ENCODE data around the gene NOTO.
A peak's percentile ranks its signal among the peaks of the same experiment; 100 is the strongest.
"Not testable (repeated sequence)": the region's sequence is repeated elsewhere in the genome, so short reads cannot be mapped to it uniquely, and the experiment has no call there.

Gene NOTO

GRCh38 chr2:73202156-73203054 lies at the start of gene NOTO:
Gene NOTO, plus strand, starts transcription at chr2:73202574. Its CDS starts 93 bp downstream, at chr2:73202667.
- DNase-seq (ENCODE audit: low read depth in 2 of 2), result no peak

- no peak for DNase-seq (ENCODE audit: low read depth in 2 of 2)
Observed at GRCh38 chr2:73156539-73157124, 45.7 kb upstream of the NOTO start.

DNA sequence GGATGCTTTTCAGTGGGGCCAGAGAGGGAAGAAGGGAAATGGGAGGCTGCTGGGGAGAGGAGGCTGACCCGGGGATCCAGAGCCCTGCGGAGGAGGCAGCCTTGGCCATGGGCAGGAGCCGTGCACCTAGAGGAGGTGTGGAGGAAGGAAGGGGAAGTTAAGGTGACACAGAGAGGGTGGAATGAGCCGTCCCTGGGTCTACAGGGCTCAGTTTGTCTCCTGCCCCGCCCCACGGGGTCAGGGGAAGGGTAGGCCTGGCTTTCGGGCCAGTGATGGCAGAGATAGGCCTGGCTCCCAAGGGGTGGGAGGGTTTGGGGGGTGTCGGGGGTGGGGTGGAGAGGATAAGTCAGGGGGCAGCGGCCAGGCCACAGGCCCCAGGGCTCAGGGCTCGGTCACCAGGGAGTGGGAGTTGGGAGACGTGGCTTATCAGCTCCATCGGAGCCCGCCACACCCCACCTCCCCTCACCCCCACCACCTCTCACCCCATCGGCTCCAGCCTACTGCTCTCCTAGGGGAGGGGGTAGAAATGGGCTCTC lies 39.5 kb upstream of the NOTO start:
- no peak for DNase-seq (ENCODE audit: low read depth in 2 of 2)

- peak in 1 of 2 donors; percentile 44 for DNase-seq (ENCODE audit: low read depth in 2 of 2)
Observed at GRCh38 chr2:73163483-73164367, 38.6 kb upstream of the NOTO start.

DNA sequence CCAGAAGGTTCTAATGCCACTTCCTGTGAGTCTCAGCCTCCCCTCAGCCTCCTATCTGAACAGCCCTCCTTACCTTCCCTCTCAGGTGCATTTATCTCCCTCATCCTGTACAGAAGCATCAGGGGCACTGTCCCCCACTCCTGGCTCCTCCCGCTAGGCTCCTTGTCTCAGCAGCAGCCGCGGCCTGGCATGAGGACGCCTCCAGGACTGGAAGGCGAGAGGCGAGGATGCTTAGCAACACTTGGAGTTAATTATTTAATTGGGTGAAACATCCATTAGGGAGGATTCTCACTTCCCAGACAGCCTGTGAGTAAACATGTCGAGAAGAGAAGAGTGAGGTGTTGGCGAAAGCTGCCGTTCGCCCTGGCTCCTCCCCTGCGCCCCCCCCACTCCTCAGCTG lies 36.4 kb upstream of the NOTO start:
- DNase-seq (ENCODE audit: low read depth in 2 of 2), result not testable (repeated sequence)

DNA sequence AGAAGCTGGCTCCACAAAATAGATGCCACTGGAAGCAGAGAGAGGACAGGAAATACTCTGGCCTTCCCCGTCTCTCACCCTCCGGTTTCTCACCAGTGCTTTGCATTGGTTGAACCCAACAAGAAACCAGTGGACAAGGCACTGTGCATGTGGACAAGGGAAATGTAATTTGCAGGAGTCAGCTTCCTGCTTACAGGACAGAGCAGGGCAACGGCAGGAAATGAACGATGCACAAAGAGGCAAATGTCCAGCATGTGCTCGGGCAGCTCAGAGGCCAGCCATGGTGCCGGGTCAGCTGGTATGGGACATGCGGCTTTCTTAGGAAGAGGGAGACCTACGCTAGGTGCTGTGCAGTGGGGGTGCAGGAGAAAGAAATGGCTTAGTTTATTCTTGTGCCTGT lies 35.6 kb upstream of the NOTO start:
- not testable (repeated sequence) for DNase-seq (ENCODE audit: low read depth in 2 of 2)

DNA sequence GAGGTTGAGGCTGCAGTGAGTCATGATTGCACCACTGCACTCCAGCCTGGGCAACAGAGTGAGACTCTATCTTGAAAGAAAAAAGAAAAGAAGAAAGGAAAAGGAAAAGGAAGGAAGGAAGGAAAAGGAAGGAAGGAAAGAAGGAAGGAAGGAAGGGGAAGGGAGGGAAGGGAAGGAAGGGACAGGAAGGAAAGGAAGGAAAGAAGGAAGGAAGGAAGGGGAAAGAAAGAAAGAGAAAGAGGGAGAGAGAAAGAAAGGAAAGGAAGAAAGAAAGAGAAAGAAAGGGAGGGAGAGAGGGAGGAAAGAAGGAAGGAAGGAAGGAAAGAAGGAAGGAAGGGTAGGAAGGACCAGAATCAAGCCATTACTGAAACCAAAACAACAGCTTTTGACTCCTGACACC lies 34.0 kb upstream of the NOTO start:
- DNase-seq (ENCODE audit: low read depth in 2 of 2), result not testable (repeated sequence)

GRCh38 chr2:73170341-73170740 lies 32.0 kb upstream of the NOTO start:
- not testable (repeated sequence) for DNase-seq (ENCODE audit: low read depth in 2 of 2)

DNA sequence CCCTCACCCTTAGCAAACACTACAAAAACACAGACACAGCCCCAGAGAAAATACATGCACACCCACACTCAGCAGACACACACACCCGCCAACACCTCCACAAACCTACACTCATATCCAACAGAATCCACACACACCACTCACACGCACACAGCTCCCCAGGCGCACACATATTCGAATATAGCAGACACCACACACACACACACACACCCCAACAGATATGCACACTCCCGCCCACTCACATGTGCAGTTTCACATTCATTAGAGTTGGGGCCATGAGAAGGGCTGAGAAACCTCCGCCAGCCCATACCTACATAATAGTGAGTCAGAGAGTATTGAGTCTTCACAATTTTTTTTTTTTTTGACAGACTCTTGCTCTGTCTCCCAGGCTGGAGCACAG lies 29.4 kb upstream of the NOTO start:
- no peak for DNase-seq (ENCODE audit: low read depth in 2 of 2)

- no peak for DNase-seq (ENCODE audit: low read depth in 2 of 2)
Observed at GRCh38 chr2:73173781-73174180, 28.6 kb upstream of the NOTO start.

DNA sequence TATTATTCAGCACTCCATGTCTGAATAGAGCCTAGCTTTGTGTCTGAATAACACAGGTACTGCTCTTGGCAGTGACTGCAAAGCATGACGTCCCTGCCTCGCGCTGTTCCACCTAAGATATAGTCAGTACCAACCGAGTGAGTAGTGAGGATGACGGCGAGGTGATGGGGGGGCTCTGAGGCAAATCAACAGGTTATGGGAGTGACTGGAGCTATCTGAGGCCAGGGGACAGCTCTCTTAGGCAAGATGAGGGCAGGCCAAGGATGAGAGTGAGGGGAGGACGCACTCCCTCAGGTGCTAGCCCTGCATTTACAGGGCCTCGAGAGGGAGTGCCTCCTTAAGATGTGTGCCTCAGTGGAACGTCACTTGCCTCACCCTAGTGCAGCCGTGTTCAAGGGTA lies 28.1 kb upstream of the NOTO start:
- DNase-seq (ENCODE audit: low read depth in 2 of 2), result no peak

- DNase-seq (ENCODE audit: low read depth in 2 of 2), result no peak
Observed at GRCh38 chr2:73174941-73175662, 27.3 kb upstream of the NOTO start.

DNA sequence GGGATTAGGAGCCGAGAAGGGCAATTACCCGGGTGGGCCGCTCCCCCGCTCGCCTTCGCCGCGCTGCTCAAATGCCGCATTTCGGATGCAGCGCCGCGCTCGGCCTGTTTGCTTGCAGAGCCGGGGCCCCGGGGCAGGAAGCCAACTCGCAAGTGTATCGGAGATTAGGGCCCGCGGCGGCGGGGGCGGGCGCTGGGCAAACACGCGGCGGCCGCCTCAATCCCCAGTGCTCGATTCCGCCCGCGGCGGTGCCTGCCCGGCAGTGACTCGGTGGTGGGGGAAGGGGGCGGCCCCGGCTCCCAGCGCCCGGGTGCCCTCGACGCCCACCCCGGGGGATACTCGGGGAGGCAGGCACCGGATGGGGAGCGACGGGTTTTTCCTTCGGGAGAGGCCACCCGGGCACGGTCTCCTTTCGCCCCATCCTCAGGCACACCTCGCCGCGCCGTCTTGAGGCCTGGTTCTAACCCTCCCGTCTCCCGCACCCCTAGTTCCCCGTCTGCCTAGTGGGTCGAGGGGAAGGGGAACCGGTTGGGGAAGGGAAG lies 26.6 kb upstream of the NOTO start:
- DNase-seq (ENCODE audit: low read depth in 2 of 2), result peak; percentile 39 to 41

DNA sequence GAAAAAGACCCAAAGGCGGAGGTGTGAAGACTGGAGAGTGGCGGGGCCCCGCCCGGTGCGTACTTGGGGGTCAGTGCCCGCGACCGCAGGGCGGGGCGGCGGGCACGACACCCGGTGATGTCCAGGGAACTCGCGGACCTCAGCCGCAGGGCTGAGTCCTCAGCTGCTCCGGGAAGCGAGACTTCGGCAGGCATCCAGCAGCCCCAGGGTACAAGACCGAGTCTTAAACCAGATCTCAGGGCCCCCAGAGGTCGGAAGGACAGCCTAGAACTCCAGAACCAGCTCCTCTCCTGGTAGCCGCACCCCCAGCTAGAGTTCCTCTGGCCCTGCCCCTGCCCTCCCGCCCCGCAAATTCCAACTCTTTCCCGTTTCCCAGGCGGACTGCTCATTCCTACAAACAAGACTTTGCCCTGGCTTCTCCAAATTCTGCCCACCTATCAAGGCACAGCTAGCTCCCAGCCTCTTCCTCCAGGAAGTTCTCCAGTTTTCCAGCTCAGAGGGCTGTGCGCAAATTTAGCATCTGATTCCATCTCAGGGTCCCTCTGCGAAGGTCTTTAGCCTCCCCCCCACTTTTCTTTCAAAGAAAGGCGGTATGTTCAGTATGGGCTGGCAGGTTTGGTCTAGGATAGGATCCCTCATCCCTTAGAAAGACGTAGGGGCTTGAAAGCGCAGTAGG lies 26.0 kb upstream of the NOTO start:
- no peak for DNase-seq (ENCODE audit: low read depth in 2 of 2)

DNA sequence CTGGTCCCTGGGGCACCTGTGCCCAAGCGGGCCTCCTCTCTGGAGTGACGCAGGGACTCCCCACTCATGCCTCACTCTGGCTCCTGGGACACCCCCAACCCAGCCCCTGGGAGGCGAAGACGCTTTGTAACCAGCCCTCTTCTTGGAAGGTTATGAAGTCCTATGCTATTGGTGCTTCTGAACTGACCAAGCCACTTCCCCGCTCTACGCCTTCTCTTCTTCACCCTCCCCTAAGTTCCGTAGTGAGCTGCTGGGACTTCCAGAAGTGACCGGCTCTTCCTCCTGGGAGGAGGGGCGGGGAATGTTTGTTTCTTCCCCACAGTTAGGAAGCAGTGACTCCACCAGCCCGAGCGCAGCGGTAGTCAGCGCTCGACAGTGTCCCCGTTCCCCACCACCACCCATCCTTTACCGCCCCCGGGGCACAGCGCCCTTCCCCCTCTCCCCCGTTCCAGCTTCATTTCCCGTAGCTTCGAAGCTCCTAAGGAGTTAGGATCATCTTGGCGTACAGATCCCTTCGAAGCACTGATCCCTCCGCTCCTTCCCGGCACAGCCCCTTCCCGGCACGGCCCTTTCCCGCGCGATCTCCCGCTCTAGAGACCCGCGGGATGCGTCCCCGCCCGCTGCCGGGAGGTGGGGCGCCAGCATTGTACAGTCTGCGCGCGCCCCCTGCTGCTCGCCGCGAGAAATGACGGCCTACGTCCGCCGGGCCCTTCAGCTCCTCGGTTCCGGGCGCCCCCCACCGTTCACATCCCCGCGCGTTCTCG lies 25.3 kb upstream of the NOTO start:
- DNase-seq (ENCODE audit: low read depth in 2 of 2), result peak; percentile 74 to 81

DNA sequence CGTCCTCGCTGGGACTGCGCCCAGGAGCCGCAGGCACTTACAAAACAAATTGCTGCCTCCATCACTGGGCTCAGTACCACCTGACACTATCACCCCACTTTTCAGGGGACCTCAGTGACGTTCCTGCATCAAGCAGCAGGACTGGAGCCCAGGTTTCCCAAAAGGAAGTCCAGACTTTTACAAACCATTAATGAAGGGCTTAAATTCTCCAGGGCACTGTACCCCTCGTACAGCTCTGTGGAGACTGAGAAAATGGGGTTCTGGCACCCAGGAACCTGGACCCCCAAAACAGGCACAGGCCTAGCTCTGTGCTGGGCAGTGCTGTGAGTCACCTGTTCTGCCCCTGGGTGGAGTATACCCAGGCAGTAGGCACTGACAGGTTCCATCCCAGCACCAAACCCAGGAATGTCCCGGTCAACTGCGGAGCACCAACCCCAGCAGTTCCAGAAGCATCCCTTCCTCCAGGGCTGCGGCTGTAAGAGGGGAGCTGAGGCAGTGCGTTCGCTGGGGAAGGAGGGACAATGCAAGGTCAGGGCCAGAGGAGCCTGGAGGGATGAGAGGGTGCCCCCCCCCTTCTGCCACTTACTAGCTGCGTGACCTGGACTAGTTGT lies 24.6 kb upstream of the NOTO start:
- no peak for DNase-seq (ENCODE audit: low read depth in 2 of 2)

GRCh38 chr2:73185965-73186364 lies 16.4 kb upstream of the NOTO start:
- DNase-seq (ENCODE audit: low read depth in 2 of 2), result no peak

- DNase-seq (ENCODE audit: low read depth in 2 of 2), result no peak
Observed at GRCh38 chr2:73187549-73187948, 14.8 kb upstream of the NOTO start.

DNA sequence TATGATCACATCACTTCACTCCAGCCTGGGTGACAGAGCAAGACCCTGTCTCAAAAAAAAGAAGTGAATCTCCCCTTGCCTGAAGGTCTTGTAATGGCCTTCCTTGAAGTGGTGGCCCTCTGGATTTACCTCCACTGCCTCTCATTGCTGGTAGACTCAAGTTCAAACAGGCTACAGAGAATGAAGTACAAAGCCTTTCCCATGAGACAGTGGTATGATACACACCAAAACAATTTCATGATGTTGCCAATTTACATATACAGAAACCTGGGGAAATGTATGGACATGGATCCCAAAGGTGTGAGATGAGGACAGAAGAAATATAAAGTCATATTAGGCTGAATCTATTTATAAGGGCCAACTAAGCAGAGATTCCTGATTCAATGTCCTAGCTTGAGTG lies 4.8 kb upstream of the NOTO start:
- no peak for DNase-seq (ENCODE audit: low read depth in 2 of 2)
